Colonic mucosa (tissue), 4 donors: ENCODE results near the gene KISS1R. TPM values are rescaled to one million over a fixed set of nuclear protein-coding genes. Genes with fewer than 3 reads are reported as not detected.
A peak's percentile ranks its signal among the peaks of the same experiment; 100 is the strongest.

Experiments used
- DNase-seq: peaks from one replicate; pipeline ENCODE4 v3.0.0-alpha.2; 2020
- H3K27ac ChIP-seq: fragments of 200-600 bp; one replicate; pipeline ENCODE4 v1.8.0; 2021
- H3K27me3 ChIP-seq: fragments of 200-600 bp; one replicate; pipeline ENCODE4 v1.8.0; 2021
- H3K36me3 ChIP-seq: fragments of 200-600 bp; one replicate; pipeline ENCODE4 v1.8.0; 2021
- H3K4me1 ChIP-seq: fragments of 200-600 bp; one replicate; pipeline ENCODE4 v1.8.0; 2021; ENCODE audit warnings: mild to moderate bottlenecking
- H3K4me3 ChIP-seq: fragments of 200-600 bp; one replicate; pipeline ENCODE4 v1.8.0; 2021
- H3K9ac ChIP-seq, 2 donors: one replicate each; pipeline ENCODE4 v1.7.0; 2013; ENCODE audit warnings: control low read depth in 2 of 2, low read depth in 2 of 2, low read length in 2 of 2
- H3K9me3 ChIP-seq: fragments of 200-600 bp; one replicate; pipeline ENCODE4 v1.8.0; 2021
- CTCF ChIP-seq: fragments of 200-600 bp; IDR thresholded peaks from one replicate; pipeline ENCODE4 v1.8.0; 2022; ENCODE audit warnings: antibody characterized with exemption, mild to moderate bottlenecking
- intact Hi-C: fragments of 100-400 bp; cut with DNase I; formaldehyde crosslinking; loops from one replicate; pipeline ENCODE4 v1.14.1; 2022
- total RNA-seq, 2 donors: library from RNA; stranded (reverse); fragmentation: NEBNext Ultra II Directional in 1 of 2; extraction: Animal tissue kit (Norgen Biotek cat#: 25700) in 1 of 2; gene quantifications; one replicate each; pipeline ENCODE4 v1.2.1, GENCODE V29; 2021
- donor health status: healthy.
- donor health status: DM: no; HTN: no; CAD: no.
- donor health status: DM: no; HTN: no; CAD: no.

The KISS1R gene
- total RNA-seq, 2 donors from 2014 or later: 0.21 TPM; not detected in 1

- intact Hi-C loops: no loop called here
- no peak overlapping the region for H3K9ac ChIP-seq
- no peaks in the 10 kb centered on the region for H3K36me3 ChIP-seq
- no peak overlapping the region for H3K27ac ChIP-seq
- no peak for TF ChIP-seq CTCF
- H3K9me3 ChIP-seq: no peaks in the 10 kb centered on the region
- no peaks in the 10 kb centered on the region for H3K27me3 ChIP-seq
- no peak for DNase-seq
- peaks cover 9% of the 10 kb centered on the region for H3K4me1 ChIP-seq
- no peak overlapping the region for H3K4me3 ChIP-seq
Observed at GRCh38 chr19:945401-946252, 28.5 kb downstream of the KISS1R start.

- H3K9ac ChIP-seq: no peak overlapping the region
- H3K4me3 ChIP-seq: no peak overlapping the region
- TF ChIP-seq CTCF: no peak
- no peaks in the 10 kb centered on the region for H3K27me3 ChIP-seq
- H3K36me3 ChIP-seq: no peaks in the 10 kb centered on the region
- H3K27ac ChIP-seq: no peak overlapping the region
- H3K4me1 ChIP-seq: peaks cover 4% of the 10 kb centered on the region
- no peak for DNase-seq
- intact Hi-C loops: no loop called here
- H3K9me3 ChIP-seq: no peaks in the 10 kb centered on the region
Observed at GRCh38 chr19:947090-947706, 30.1 kb downstream of the KISS1R start.

DNA sequence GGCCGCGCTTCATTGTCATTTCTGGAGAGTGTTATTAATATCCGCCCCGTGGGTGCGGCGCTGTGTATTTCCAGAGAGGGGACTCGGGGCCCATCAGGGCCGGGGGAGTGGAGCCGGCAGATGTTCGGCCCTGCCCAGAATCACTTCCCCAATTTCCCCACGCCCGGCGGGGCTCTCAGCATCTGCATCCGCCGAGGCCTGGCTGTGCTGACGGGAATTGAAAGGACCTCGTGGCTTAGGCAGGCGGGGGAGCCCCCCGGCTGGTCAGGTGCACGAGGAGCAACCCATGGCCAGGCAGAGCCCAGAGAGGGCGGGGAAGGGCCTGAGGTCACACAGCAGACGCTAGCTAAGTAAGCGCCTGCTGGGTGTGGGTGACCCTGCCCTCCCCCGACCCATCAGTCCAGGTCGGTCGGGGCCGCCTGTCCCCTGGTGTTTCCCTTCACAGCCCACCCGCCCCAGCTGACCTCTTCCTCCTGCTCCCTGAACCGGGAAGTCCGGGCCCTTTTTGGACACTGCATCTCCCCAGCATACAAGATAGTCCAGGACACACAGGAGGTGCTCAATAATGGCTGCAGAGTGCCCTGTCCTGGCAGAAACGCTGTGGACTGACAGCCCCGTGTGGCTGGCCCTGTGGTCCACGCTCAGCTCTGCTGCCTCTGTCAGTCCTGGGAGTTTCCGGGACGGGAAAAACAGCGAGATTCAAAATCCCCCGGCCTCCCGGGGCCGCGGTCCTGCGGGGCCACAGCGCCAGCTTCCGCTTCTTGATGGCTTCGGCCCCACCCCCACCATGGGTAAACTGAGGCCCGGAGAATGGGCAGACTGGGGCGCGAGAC, 30.8 kb downstream of the KISS1R start:
- no peaks in the 10 kb centered on the region for H3K36me3 ChIP-seq
- no peak for TF ChIP-seq CTCF
- intact Hi-C loops: no loop called here
- H3K9ac ChIP-seq: no peak overlapping the region
- H3K4me3 ChIP-seq: no peak overlapping the region
- peak; percentile 53 for DNase-seq
- H3K27me3 ChIP-seq: no peaks in the 10 kb centered on the region
- H3K9me3 ChIP-seq: no peaks in the 10 kb centered on the region
- H3K4me1 ChIP-seq: peaks cover 10% of the 10 kb centered on the region
- H3K27ac ChIP-seq: no peak overlapping the region

- no peaks in the 10 kb centered on the region for H3K9me3 ChIP-seq
- intact Hi-C loops: no loop called here
- H3K4me1 ChIP-seq: peaks cover 14% of the 10 kb centered on the region
- H3K27me3 ChIP-seq: no peaks in the 10 kb centered on the region
- no peak overlapping the region for H3K9ac ChIP-seq
- H3K27ac ChIP-seq: no peak overlapping the region
- H3K4me3 ChIP-seq: no peak overlapping the region
- H3K36me3 ChIP-seq: no peaks in the 10 kb centered on the region
- no peak for TF ChIP-seq CTCF
- no peak for DNase-seq
Observed at GRCh38 chr19:948842-949496, 31.8 kb downstream of the KISS1R start.
